ENCODE results near the gene BMP7.

DNA sequence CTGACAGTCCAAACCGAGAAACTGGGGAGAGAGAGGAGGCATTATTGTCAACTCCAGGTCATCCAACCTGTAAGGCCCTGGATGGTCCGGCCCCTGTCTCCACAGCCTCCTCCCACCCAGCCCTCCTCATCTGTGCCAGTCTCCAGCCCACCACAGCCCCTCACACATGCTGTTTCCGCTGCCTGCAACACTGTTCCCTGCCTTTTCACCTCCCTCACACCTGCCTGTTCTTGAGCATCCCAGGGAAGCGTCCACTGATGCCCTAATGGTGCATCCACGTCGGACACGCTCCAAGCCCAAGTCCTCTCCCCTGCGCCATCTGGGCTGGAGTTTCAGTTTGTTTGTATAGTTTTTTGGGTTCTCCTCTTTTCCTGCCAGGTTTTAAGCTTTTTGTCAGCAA is 52.0 kb downstream of the BMP7 start:
- TF ChIP-seq, protein P1, sequence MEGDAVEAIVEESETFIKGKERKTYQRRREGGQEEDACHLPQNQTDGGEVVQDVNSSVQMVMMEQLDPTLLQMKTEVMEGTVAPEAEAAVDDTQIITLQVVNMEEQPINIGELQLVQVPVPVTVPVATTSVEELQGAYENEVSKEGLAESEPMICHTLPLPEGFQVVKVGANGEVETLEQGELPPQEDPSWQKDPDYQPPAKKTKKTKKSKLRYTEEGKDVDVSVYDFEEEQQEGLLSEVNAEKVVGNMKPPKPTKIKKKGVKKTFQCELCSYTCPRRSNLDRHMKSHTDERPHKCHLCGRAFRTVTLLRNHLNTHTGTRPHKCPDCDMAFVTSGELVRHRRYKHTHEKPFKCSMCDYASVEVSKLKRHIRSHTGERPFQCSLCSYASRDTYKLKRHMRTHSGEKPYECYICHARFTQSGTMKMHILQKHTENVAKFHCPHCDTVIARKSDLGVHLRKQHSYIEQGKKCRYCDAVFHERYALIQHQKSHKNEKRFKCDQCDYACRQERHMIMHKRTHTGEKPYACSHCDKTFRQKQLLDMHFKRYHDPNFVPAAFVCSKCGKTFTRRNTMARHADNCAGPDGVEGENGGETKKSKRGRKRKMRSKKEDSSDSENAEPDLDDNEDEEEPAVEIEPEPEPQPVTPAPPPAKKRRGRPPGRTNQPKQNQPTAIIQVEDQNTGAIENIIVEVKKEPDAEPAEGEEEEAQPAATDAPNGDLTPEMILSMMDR (IDR thresholded peaks at IDR 0.05) = no peak
- TF ChIP-seq POLR2AphosphoS5 (IDR thresholded peaks at IDR 0.05) (no peak), POLR2A (IDR thresholded peaks at IDR 0.05) (no peak), EP300 (IDR thresholded peaks at IDR 0.05) (no peak)
